HEK293T (cell line): ENCODE measurements around the gene KMT5C.

ENCODE experiments used
- CTCF ChIA-PET: fragments of 350-600 bp; formaldehyde crosslinking; extraction: SDS; loops from one replicate; lab custom pipeline; 2021; ENCODE audit warnings: antibody characterized with exemption, inconsistent platforms; lab: Yijun Ruan, JAX
- POLR2A ChIA-PET: fragments of 350-600 bp; formaldehyde crosslinking; extraction: SDS; loops from one replicate; lab custom pipeline; 2020; ENCODE audit warnings: antibody characterized with exemption, inconsistent platforms; lab: Yijun Ruan, JAX
- DNase-seq: peaks from one replicate; pipeline ENCODE4 v3.0.0; 2012; ENCODE audit warnings: mixed read lengths; ENCODE audit errors: extremely low spot score
- ARNT ChIP-seq: fragments of 450-650 bp; IDR thresholded peaks from 2 replicates; pipeline ENCODE4 v1.6.1; 2017; ENCODE audit warnings: mild to moderate bottlenecking
- BHLHE40 ChIP-seq: fragments of 450-650 bp; IDR thresholded peaks from 2 replicates; pipeline ENCODE4 v1.6.1; 2016; ENCODE audit warnings: mild to moderate bottlenecking, moderate library complexity, borderline replicate concordance
- CTBP1 ChIP-seq: fragments of 450-650 bp; IDR thresholded peaks from 2 replicates; pipeline ENCODE4 v1.6.1; 2016; ENCODE audit warnings: borderline replicate concordance
- ELF4 ChIP-seq: fragments of 450-650 bp; IDR thresholded peaks from 2 replicates; pipeline ENCODE4 v1.6.1; 2017; ENCODE audit warnings: antibody characterized with exemption
- FOXA1 ChIP-seq: fragments of 450-650 bp; IDR thresholded peaks from 2 replicates; pipeline ENCODE4 v1.6.1; 2016; ENCODE audit warnings: mild to moderate bottlenecking
- FOXK2 ChIP-seq: fragments of 450-650 bp; IDR thresholded peaks from 2 replicates; pipeline ENCODE4 v1.6.1; 2016; ENCODE audit warnings: mild to moderate bottlenecking
- FOXM1 ChIP-seq: fragments of 450-650 bp; IDR thresholded peaks from 2 replicates; pipeline ENCODE4 v1.6.1; 2017; ENCODE audit warnings: mild to moderate bottlenecking, borderline replicate concordance
- HDGF ChIP-seq: fragments of 450-650 bp; IDR thresholded peaks from 2 replicates; pipeline ENCODE4 v1.6.1; 2017; ENCODE audit warnings: antibody characterized with exemption, borderline replicate concordance
- L3MBTL2 ChIP-seq: fragments of 450-650 bp; conservative IDR thresholded peaks from 2 replicates; pipeline ENCODE4 v1.6.1; 2016; ENCODE audit warnings: mild to moderate bottlenecking
- LEF1 ChIP-seq: fragments of 450-650 bp; IDR thresholded peaks from 2 replicates; pipeline ENCODE4 v1.6.1; 2017; ENCODE audit warnings: mild to moderate bottlenecking, borderline replicate concordance
- NFRKB ChIP-seq: fragments of 450-650 bp; IDR thresholded peaks from 2 replicates; pipeline ENCODE4 v1.6.1; 2016; ENCODE audit warnings: mild to moderate bottlenecking, moderate library complexity
- SP1 ChIP-seq: fragments of 450-650 bp; IDR thresholded peaks from 2 replicates; pipeline ENCODE4 v1.6.1; 2017
- SUZ12 ChIP-seq: fragments of 450-650 bp; IDR thresholded peaks from 2 replicates; pipeline ENCODE4 v1.6.1; 2016; ENCODE audit warnings: mild to moderate bottlenecking
- TARDBP ChIP-seq: fragments of 450-650 bp; IDR thresholded peaks from 2 replicates; pipeline ENCODE4 v1.6.1; 2016
- ZNF384 ChIP-seq: fragments of 450-650 bp; IDR thresholded peaks from 2 replicates; pipeline ENCODE4 v1.6.1; 2016
- TF ChIP-seq, protein P1 (sequence below): fragments of 450-650 bp; IDR thresholded peaks from 2 replicates; pipeline ENCODE4 v1.6.1; 2016

Gene KMT5C

DNA sequence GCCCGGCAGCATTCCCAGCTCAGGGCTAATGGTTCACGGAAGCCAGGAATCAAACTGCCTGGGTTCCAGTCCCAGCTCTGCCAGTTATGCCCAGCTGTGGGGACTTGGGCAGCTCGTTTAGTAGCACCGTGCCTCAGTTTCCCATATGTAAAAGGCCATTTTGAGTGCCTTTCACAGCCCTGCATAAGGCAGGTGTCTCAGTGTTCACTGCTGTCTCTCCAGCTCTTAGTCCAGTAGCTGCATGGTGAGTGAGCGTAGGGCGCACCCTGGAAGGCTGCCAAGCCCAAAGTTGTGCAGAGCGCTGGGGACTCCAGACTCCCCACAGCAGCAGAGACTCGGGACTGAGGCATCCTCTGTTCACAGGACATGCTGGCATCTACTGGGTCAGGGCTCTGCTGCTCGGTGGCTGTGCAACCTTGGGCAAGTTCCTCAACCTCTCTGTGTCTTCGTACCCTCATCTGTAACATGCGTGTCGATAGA is 51.6 kb downstream of the KMT5C start:
- CTCF ChIA-PET, result no interaction called here
- TF ChIP-seq SUZ12 (no peak), FOXA1 (no peak), BHLHE40 (no peak), ARNT (no peak), FOXM1 (no peak), SP1 (no peak), ZNF384 (no peak), ELF4 (no peak), FOXK2 (no peak), L3MBTL2 (no peak), TARDBP (no peak), HDGF (no peak), CTBP1 (no peak)
- TF ChIP-seq, protein P1, sequence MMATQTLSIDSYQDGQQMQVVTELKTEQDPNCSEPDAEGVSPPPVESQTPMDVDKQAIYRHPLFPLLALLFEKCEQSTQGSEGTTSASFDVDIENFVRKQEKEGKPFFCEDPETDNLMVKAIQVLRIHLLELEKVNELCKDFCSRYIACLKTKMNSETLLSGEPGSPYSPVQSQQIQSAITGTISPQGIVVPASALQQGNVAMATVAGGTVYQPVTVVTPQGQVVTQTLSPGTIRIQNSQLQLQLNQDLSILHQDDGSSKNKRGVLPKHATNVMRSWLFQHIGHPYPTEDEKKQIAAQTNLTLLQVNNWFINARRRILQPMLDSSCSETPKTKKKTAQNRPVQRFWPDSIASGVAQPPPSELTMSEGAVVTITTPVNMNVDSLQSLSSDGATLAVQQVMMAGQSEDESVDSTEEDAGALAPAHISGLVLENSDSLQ, result no peak
- POLR2A ChIA-PET, result interaction anchor here (2.6 to 9.0 kb wide), 3 partner anchors 9 to 52 kb away, joined by 13 to 72 read pairs (median 14); partner anchors contain the start of genes KMT5C and UBE2S
- no peak for DNase-seq

DNA sequence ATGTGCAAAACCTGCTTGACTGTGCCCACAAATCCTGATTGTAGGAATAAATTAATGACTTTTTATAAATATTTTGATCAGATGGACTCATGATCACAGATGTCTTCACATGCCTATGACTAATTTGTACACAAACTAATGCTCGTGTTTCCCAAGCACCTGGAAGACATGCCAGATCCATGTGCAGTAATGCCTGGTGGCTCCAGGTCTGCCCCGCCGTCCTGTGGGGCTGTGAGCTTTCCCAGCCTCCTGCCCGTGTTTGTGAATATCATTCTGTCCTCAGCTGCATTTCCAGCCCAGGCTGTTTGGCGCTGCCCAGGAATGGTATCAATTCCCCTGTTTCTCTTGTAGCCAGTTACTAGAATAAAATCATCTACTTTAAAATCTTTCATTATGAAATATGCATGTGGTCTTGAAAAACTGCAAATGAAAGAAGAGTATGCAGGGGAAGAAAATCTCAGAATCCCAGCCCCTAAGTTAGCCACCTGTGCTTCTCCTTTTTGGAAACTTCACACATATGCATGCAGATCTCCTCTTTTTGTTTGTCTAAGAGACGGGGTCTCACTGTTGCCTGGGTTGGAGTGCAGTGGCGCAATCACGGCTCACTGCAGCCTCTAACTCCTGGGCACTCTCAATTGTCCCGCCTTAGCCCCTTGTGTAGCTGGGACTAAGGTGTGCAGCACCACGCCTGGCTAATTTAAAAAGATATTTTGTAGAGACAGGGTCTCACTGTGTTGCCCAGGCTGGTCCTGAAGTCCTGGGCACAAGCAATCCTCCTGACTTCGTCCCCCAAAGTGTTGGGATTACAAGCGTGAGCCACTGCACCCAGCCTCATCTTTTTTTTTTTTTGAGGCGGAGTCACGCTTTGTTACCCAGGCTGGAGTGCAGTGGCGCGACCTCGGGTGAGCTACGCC is 52.3 kb downstream of the KMT5C start:
- ChIA-PET CTCF (no interaction called here), POLR2A (interaction anchor here (2.6 to 9.0 kb wide), 3 partner anchors 8 to 53 kb away, joined by 13 to 72 read pairs (median 14); partner anchors contain the start of genes KMT5C and UBE2S)
- TF ChIP-seq ELF4 (no peak), NFRKB (no peak), L3MBTL2 (no peak), ARNT (no peak), TARDBP (no peak), FOXM1 (no peak), LEF1 (no peak), SP1 (no peak), FOXA1 (no peak), ZNF384 (no peak), CTBP1 (no peak), SUZ12 (no peak), HDGF (no peak), BHLHE40 (no peak), FOXK2 (no peak)
- TF ChIP-seq, protein P1, result no peak
- DNase-seq, result no peak

DNA sequence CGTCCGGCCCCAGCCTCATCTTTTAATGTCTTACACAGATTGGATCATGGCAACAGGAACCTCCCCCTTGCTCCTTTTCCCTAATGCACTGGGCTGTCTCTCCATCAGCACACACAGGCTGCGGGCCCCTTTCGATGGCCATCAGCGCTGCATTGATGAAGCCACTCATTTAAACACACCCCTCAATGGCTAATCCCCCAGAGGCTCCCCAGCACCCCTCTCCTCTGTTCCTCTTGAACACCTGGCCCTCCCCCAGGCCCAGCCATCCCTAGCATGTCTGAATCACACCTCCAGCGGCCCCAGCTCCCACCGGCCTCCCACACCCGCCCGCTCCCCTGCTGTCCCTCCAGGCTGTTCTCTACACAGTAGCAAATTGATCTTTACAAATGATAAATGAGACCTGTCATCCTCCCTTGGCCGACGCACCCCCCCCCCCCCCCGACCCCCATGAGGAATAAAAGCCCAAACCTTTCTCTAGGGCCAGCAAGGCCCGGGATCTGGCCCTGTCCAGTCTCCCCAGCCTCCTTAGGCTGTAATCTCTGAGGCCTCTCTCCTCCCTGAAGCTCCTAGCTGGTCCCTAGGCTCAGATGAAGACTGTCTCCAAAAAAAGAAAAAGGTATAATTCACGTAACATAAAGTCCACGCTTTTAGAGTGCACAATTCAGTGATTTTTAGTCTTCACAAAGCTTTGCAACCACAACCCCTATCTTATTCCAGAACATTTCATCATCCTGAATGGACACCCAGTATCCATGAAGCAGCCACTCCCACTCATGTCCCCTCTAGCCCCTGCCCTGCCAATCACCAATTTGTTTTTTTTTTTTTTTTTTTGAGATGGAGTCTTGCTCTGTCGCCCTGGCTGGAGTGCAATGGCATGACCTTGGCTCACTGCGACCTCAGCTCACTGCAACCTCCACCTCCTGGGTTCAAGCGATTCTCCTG is 53.4 kb downstream of the KMT5C start:
- TF ChIP-seq, protein P1, result peak; percentile 67
- TF ChIP-seq FOXK2, result no peak

More for the DNA sequence above, 53.4 kb downstream of the KMT5C start:
- ChIA-PET CTCF (no interaction called here), POLR2A (interaction anchor here (9.0 kb wide), 1 partner anchor 14 kb away, joined by 72 read pairs; the partner anchor contains the start of gene UBE2S)
- no peak for DNase-seq
